SU-DHL-6 (cell line): ENCODE measurements around the gene MRAP2.
"Not testable (repeated sequence)": the region's sequence is repeated elsewhere in the genome, so short reads cannot be mapped to it uniquely, and the experiment has no call there.

Source experiments
- H2AFZ ChIP-seq: fragments of 200-600 bp; sonication (generic); 2 replicates; pipeline ENCODE4 v1.6.1; 2014; ENCODE audit warnings: low read depth, mild to moderate bottlenecking, moderate library complexity, mixed read lengths, antibody characterized with exemption, low read length; ENCODE audit not compliant: severe bottlenecking
- H3F3A ChIP-seq: fragments of 200-600 bp; shearing (Covaris generic); 2 replicates; pipeline ENCODE4 v1.6.0; 2016; ENCODE audit warnings: antibody characterized with exemption, mild to moderate bottlenecking; ENCODE audit not compliant: insufficient read depth
- H3K27ac ChIP-seq: fragments of 200-600 bp; sonication (generic); 2 replicates; pipeline ENCODE4 v1.5.1; 2016; ENCODE audit warnings: low read depth, mild to moderate bottlenecking, low read length, moderate library complexity, mixed read lengths
- H3K27me3 ChIP-seq: fragments of 200-600 bp; sonication (generic), shearing (Covaris generic); 2 replicates; pipeline ENCODE4 v1.6.0; 2014; ENCODE audit warnings: mild to moderate bottlenecking, low read length
- H3K36me3 ChIP-seq: fragments of 200-600 bp; sonication (generic); 2 replicates; pipeline ENCODE4 v1.6.1; 2014; ENCODE audit warnings: mild to moderate bottlenecking, low read length, mixed read lengths
- H3K4me2 ChIP-seq: fragments of 300-600, 200-600 bp; shearing (Covaris generic), sonication (generic); 2 replicates; pipeline ENCODE4 v1.6.0; 2014; ENCODE audit warnings: low read length, low read depth, mild to moderate bottlenecking; ENCODE audit not compliant: poor library complexity, severe bottlenecking
- H3K4me3 ChIP-seq: fragments of 200-600 bp; sonication (generic); 2 replicates; pipeline ENCODE4 v1.5.1; 2014; ENCODE audit warnings: antibody characterized with exemption, low read length, mild to moderate bottlenecking, mixed read lengths; ENCODE audit not compliant: insufficient read depth, poor library complexity, severe bottlenecking
- H3K79me2 ChIP-seq: fragments of 200-600 bp; sonication (generic); 2 replicates; pipeline ENCODE4 v1.6.1; 2014; ENCODE audit warnings: mild to moderate bottlenecking, low read length, moderate library complexity; ENCODE audit not compliant: insufficient read depth
- H3K9ac ChIP-seq: fragments of 200-600 bp; sonication (generic); 2 replicates; pipeline ENCODE4 v1.7.0; 2014; ENCODE audit warnings: mild to moderate bottlenecking, low read length
- H3K9me2 ChIP-seq: fragments of 200-600 bp; sonication (generic); replicated peaks from 2 replicates; pipeline ENCODE4 v1.6.1; 2014; ENCODE audit warnings: low read length; ENCODE audit not compliant: insufficient read depth
- H3K9me3 ChIP-seq: fragments of 200-600 bp; sonication (generic); 2 replicates; pipeline ENCODE4 v1.6.1; 2014; ENCODE audit warnings: low read length, mixed read lengths; ENCODE audit not compliant: insufficient read depth
- H4K20me1 ChIP-seq: fragments of 200-600 bp; sonication (generic); 2 replicates; pipeline ENCODE4 v1.6.1; 2014; ENCODE audit warnings: low read depth, mild to moderate bottlenecking, antibody characterized with exemption, low read length, moderate library complexity, mixed read lengths
- EZH2phosphoT487 ChIP-seq: fragments of 200-600 bp; sonication (generic), shearing (Covaris generic); conservative IDR thresholded peaks from 2 replicates; pipeline ENCODE4 v1.6.1; 2018; ENCODE audit warnings: mild to moderate bottlenecking, antibody characterized with exemption, low read length, moderate library complexity, mixed read lengths
- TF ChIP-seq, protein P1 (sequence below): fragments of 200-600 bp; sonication (generic); IDR thresholded peaks from one replicate; pipeline ENCODE4 v1.5.1; 2017; ENCODE audit warnings: antibody characterized with exemption, mild to moderate bottlenecking, low read length, moderate library complexity; ENCODE audit not compliant: insufficient read depth, poor library complexity, severe bottlenecking

Gene MRAP2

DNA sequence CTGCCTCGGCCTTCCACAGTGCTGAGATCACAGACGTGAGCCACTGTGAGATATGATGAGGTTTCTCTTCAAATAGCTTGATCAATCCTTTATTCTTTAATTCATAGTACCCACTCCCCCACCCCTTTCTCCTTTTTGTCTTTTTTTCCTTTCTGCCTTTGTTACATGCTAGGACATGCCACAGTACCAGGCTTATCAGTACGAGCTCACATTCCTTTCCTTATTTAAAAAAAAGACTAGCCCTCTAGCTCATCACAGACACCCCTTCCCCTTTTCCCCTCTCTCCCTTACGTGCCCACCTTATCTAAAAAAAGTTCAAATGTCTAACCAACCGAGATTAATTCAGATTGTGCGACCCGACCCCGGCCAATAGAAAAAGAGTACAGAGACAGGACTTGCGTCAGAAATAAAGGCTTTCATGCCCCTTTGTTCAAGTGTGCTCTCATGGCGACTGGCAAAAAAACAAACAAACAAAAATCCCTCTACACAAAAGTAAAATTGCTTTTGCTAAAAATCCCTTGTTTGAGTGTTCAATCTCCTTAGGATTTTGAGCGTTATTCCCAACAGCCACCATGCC, 49.2 kb downstream of the MRAP2 start:
- H3F3A ChIP-seq, result no peaks in the 10 kb centered on the region
- no peak overlapping the region for H3K4me3 ChIP-seq
- no peak overlapping the region for H2AFZ ChIP-seq
- H3K79me2 ChIP-seq, result no peaks in the 10 kb centered on the region
- H3K9ac ChIP-seq, result no peak overlapping the region
- H3K9me3 ChIP-seq, result no peaks in the 10 kb centered on the region
- no peak overlapping the region for H3K4me2 ChIP-seq
- no peaks in the 10 kb centered on the region for H3K36me3 ChIP-seq
- H3K27ac ChIP-seq, result no peak overlapping the region
- no peaks in the 10 kb centered on the region for H3K27me3 ChIP-seq
- no peaks in the 10 kb centered on the region for H4K20me1 ChIP-seq
- no peak for TF ChIP-seq EZH2phosphoT487
- TF ChIP-seq, protein P1, sequence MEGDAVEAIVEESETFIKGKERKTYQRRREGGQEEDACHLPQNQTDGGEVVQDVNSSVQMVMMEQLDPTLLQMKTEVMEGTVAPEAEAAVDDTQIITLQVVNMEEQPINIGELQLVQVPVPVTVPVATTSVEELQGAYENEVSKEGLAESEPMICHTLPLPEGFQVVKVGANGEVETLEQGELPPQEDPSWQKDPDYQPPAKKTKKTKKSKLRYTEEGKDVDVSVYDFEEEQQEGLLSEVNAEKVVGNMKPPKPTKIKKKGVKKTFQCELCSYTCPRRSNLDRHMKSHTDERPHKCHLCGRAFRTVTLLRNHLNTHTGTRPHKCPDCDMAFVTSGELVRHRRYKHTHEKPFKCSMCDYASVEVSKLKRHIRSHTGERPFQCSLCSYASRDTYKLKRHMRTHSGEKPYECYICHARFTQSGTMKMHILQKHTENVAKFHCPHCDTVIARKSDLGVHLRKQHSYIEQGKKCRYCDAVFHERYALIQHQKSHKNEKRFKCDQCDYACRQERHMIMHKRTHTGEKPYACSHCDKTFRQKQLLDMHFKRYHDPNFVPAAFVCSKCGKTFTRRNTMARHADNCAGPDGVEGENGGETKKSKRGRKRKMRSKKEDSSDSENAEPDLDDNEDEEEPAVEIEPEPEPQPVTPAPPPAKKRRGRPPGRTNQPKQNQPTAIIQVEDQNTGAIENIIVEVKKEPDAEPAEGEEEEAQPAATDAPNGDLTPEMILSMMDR, result no peak
- no peaks in the 10 kb centered on the region for H3K9me2 ChIP-seq

DNA sequence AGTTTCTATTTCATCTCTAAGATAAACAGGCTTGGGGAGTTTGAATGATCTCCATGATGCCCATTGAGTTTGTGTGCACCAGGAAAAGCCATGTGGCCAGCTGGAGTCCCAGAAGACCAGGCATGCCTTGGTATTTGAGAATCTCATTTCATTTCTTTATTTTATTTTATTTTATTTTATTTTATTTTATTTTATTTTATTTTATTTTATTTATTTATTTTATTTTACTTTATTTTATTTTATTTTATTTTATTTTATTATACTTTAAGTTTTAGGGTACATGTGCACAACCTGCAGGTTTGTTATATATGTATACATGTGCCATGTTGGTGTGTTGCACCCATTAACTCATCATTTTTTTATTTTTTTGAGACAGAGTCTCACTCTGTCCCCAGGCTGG, 51.1 kb downstream of the MRAP2 start:
- not testable (repeated sequence) for H3K9ac ChIP-seq, H4K20me1 ChIP-seq, H3K27ac ChIP-seq, H3K27me3 ChIP-seq, H3K4me2 ChIP-seq, H3K36me3 ChIP-seq, H3F3A ChIP-seq, H3K79me2 ChIP-seq, H3K4me3 ChIP-seq, H2AFZ ChIP-seq, H3K9me3 ChIP-seq, H3K9me2 ChIP-seq

DNA sequence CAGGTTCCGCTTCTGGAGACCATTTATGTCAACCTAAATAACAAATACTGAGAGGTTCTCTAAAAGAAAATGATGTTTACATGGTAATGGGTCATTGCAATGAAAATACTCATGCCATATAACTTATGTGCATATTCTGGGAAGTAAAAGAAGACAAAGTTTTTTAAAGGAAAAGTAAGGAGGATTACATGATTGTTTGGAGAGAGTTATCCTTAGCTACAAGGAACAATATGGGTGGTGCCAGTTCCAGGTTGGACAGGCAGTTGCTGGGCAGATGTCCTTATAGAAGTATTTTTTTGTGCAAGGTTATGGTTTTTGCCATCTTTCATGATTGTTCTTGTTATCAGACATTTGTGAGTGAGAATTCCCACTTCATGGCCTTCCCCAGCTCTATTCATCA, 52.5 kb downstream of the MRAP2 start:
- no peak overlapping the region for H3K4me2 ChIP-seq
- no peaks in the 10 kb centered on the region for H3K36me3 ChIP-seq
- no peak overlapping the region for H3K4me3 ChIP-seq
- no peak overlapping the region for H3K27ac ChIP-seq
- H3K9me2 ChIP-seq, result no peaks in the 10 kb centered on the region
- H3F3A ChIP-seq, result no peaks in the 10 kb centered on the region
- H3K79me2 ChIP-seq, result no peaks in the 10 kb centered on the region
- no peaks in the 10 kb centered on the region for H3K27me3 ChIP-seq
- TF ChIP-seq, protein P1, result no peak
- TF ChIP-seq EZH2phosphoT487, result no peak
- H3K9me3 ChIP-seq, result no peaks in the 10 kb centered on the region
- no peak overlapping the region for H3K9ac ChIP-seq
- no peak overlapping the region for H2AFZ ChIP-seq
- H4K20me1 ChIP-seq, result no peaks in the 10 kb centered on the region

DNA sequence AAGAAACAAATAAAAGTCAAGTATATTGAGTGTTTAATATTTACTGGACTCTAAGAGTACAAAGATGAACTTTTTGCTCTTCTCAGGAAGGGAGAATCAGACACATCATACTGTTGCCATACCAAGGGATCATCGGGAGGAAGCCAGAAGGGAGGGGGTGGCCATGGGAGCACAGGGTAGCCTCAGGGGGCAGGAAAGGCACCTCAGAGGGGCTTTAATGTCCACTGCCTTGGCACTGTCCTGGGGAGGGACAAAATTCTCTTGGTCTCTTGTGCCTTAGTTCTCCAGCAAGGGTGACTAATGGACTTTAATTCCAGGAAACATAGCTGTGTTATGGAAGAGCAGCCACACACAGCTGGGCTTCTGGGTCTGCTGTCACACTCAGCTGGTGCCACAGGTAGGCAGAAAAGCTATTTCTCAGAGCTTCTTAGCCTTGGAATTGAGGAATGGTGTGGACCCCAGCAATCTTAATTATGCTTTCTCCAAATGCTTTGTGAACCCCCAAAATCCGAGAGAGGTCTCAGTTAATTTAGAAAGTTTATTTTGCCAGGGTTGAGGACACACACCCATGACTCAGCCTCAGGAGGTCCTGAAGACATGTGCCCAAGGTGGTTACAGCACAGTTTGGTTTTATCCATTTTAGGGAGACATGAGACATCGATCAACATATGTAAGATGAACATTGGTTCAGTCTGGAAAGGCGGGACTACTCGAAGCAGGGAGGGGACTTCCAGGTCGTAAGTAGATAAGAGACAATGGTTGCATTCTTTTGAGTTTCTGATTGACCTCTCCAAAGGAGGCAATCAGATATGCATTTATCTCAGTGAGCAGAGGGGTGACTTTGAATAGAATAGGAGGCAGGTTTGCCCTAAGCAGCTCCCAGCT, 53.2 kb downstream of the MRAP2 start:
- no peaks in the 10 kb centered on the region for H4K20me1 ChIP-seq
- no peak overlapping the region for H3K9ac ChIP-seq
- H3K4me2 ChIP-seq, result no peak overlapping the region
- TF ChIP-seq, protein P1, result no peak
- TF ChIP-seq EZH2phosphoT487, result no peak
- H3K27ac ChIP-seq, result no peak overlapping the region
- H3K79me2 ChIP-seq, result no peaks in the 10 kb centered on the region
- no peaks in the 10 kb centered on the region for H3K27me3 ChIP-seq
- no peaks in the 10 kb centered on the region for H3K36me3 ChIP-seq
- no peak overlapping the region for H2AFZ ChIP-seq
- no peak overlapping the region for H3K4me3 ChIP-seq
- no peaks in the 10 kb centered on the region for H3K9me3 ChIP-seq
- no peaks in the 10 kb centered on the region for H3K9me2 ChIP-seq
- H3F3A ChIP-seq, result no peaks in the 10 kb centered on the region
